ENCODE results near the gene NFATC1.

DNA sequence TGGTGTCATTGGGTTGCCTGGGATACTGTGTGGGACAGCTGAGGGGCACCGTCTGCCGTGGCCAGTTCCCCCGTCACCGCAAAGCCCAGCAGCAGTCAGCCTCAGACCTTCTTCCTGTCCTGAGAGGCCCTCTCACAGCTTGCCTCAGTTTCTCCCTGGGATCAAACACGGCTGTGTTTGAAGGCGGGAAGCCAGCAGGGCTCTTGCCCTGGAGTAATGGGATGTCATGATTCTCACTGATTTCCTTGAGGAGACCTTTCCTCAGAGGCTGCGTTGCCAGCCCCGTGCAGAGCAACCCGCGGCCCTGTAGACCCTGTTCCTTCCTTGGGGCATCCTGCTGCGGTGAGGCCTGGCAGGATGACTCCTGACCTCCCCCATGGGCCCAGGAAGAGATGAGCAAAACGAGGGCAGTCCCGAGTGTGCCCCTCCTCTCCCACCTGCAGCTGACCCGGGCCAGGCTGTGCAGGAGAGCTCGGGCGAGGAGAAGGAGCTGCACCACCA, 13.9 kb upstream of the NFATC1 start:
- no peak for TF ChIP-seq EZH2phosphoT487 (IDR thresholded peaks at IDR 0.05; ENCODE audit: insufficient read depth, low read depth)
- no peak for TF ChIP-seq EZH2 (IDR thresholded peaks at IDR 0.05; ENCODE audit: insufficient read depth, poor library complexity, severe bottlenecking)
